ENCODE measurements around the gene PFKFB1. TPM values are rescaled to one million over a fixed set of nuclear protein-coding genes. Genes with fewer than 3 reads are reported as not detected.
A peak's percentile ranks its signal among the peaks of the same experiment; 100 is the strongest.

The PFKFB1 gene
- total RNA-seq, 1 experiment from 2014 or later = 0.31 TPM

DNA sequence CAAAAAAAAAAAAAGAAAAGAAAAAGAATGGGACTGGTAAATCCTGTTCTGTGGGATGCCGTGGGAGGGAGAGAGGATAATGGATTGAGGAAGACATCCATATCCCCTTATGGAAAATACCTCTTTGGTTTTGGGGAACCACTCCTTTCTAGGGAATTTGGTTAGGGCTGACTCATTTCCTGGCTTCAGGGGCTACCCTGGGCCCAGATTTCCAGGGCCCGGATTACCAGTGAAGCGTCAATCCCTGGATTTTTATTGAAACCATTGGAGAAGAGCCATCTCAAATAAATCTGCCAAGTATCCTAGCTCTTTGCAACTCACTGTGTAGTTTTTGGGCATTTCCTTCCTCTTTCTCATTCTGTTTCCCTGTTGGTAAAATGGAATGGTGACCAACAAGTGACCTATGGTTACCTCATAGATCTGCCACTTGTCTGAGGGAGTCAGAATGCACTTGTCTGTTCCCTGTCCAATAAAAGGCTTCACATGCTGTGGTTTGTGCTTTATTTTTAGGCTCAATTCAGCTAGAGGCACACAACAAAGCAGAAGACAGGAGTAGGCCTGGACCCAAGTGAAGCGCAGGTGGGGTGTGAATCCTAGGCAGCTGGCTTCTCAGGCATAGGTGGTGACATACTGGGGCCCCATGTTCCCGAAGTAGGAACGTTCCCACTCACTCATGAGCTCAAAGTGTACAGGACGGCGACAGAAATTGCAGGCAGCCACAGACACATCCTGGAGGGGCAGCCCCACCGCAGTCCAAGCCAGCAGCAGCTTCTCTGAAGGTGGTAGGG lies 14.8 kb upstream of the PFKFB1 start:
- BruUV-seq (replicated peaks) = no TSS peak
- H3K4me3 Mint-ChIP-seq (ENCODE audit: low read depth, unreplicated experiment) = no peak overlapping the region

DNA sequence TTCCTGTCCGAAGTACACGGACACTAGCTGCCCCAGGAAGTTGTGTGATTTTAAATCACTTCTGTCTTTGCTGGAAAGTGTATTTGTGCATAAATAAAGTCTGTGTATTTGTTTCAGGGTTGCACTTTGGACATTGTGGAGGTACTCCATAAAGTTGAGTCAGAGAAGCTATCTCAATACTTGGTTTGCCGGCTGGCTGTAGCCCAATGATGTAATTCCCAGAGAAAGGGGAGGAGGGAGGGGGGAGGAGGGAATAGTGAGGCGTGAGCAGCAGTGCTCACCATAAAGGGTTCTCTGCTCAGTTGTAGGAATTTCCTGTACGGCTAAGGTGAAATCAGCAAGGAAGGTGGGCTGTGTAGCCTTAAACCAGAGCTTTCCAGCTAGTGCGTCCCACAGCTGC lies 13.7 kb upstream of the PFKFB1 start:
- Mint-ChIP-seq H3K36me3 (ENCODE audit: insufficient read depth, unreplicated experiment) (peaks cover 10% of the 10 kb centered on the region), H3K27ac (ENCODE audit: unreplicated experiment) (peak overlapping the region; percentile 73), H3K27me3 (ENCODE audit: unreplicated experiment) (no peaks in the 10 kb centered on the region), H3K4me3 (ENCODE audit: low read depth, unreplicated experiment) (peak overlapping the region; percentile 27), H3K9me3 (ENCODE audit: low read depth, unreplicated experiment) (no peaks in the 10 kb centered on the region), H3K4me1 (ENCODE audit: low read depth, unreplicated experiment) (peaks cover 34% of the 10 kb centered on the region)
- DNase-seq = no peak
- no TSS peak for BruUV-seq (replicated peaks)
- CTCF ChIA-PET = interaction anchor here (1.2 kb wide), 1 partner anchor 12 kb away, joined by 3 read pairs; no protein-coding TSS in a partner anchor
- intact Hi-C loops (cut with micrococcal nuclease; ENCODE audit: unreplicated experiment) = loop anchor here (10.0 kb wide), 1 partner anchor 113 kb away; no protein-coding TSS in a partner anchor
- TF ChIP-seq, protein P1, sequence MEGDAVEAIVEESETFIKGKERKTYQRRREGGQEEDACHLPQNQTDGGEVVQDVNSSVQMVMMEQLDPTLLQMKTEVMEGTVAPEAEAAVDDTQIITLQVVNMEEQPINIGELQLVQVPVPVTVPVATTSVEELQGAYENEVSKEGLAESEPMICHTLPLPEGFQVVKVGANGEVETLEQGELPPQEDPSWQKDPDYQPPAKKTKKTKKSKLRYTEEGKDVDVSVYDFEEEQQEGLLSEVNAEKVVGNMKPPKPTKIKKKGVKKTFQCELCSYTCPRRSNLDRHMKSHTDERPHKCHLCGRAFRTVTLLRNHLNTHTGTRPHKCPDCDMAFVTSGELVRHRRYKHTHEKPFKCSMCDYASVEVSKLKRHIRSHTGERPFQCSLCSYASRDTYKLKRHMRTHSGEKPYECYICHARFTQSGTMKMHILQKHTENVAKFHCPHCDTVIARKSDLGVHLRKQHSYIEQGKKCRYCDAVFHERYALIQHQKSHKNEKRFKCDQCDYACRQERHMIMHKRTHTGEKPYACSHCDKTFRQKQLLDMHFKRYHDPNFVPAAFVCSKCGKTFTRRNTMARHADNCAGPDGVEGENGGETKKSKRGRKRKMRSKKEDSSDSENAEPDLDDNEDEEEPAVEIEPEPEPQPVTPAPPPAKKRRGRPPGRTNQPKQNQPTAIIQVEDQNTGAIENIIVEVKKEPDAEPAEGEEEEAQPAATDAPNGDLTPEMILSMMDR (IDR thresholded peaks at IDR 0.05; ENCODE audit: unreplicated experiment) = no peak

More for the DNA sequence above, 14.8 kb upstream of the PFKFB1 start:
- intact Hi-C loops (cut with micrococcal nuclease; ENCODE audit: unreplicated experiment) = loop anchor here (10.0 kb wide), 1 partner anchor 114 kb away; no protein-coding TSS in a partner anchor
- no peaks in the 10 kb centered on the region for H3K9me3 Mint-ChIP-seq (ENCODE audit: low read depth, unreplicated experiment)
- TF ChIP-seq, protein P1 (IDR thresholded peaks at IDR 0.05; ENCODE audit: unreplicated experiment) = no peak
- no peak for DNase-seq
- peak overlapping the region; percentile 64 for H3K27ac Mint-ChIP-seq (ENCODE audit: unreplicated experiment)
- CTCF ChIA-PET = no interaction called here
- peaks cover 31% of the 10 kb centered on the region for H3K4me1 Mint-ChIP-seq (ENCODE audit: low read depth, unreplicated experiment)
- no peaks in the 10 kb centered on the region for H3K27me3 Mint-ChIP-seq (ENCODE audit: unreplicated experiment)
- peaks cover 10% of the 10 kb centered on the region for H3K36me3 Mint-ChIP-seq (ENCODE audit: insufficient read depth, unreplicated experiment)

DNA sequence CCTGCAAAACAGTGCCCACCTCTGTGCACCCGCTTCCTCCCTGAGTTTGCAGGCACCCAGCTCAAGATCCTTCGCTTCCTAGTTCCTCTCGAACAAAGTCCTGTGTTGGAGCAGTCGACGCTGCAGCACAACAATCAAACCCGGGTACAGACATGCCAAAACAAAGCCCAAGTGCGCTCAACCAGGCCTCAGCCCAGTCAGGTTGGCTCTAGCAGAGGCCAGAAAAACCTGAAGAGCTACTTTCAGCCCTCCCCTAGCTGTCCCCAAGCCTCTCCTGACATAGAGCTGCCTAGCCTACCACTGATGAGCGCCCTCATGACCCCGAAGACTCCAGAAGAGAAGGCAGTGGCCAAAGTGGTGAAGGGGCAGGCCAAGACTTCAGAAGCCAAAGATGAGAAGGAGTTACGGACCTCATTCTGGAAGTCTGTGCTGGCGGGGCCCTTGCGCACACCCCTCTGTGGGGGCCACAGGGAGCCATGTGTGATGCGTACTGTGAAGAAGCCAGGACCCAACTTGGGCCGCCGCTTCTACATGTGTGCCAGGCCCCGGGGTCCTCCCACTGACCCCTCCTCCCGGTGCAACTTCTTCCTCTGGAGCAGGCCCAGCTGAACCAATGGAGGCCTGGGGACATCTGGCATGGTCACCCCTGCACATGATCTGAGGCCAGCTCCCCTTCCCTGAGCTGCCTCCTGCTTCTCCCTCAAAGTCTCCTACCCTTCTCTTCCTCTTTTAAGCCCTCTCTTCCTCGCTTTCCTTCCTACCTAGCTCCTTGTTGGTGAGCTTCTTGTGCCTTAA lies 13.0 kb upstream of the PFKFB1 start:
- intact Hi-C loops (cut with micrococcal nuclease; ENCODE audit: unreplicated experiment) = loop anchor here (10.0 kb wide), 1 partner anchor 112 kb away; no protein-coding TSS in a partner anchor
- Mint-ChIP-seq H3K36me3 (ENCODE audit: insufficient read depth, unreplicated experiment) (peaks cover 10% of the 10 kb centered on the region), H3K4me3 (ENCODE audit: low read depth, unreplicated experiment) (peak overlapping the region; percentile 27), H3K4me1 (ENCODE audit: low read depth, unreplicated experiment) (peaks cover 34% of the 10 kb centered on the region), H3K27ac (ENCODE audit: unreplicated experiment) (peak overlapping the region; percentile 73), H3K9me3 (ENCODE audit: low read depth, unreplicated experiment) (no peaks in the 10 kb centered on the region), H3K27me3 (ENCODE audit: unreplicated experiment) (no peaks in the 10 kb centered on the region)
- BruUV-seq (replicated peaks) = no TSS peak
- TF ChIP-seq, protein P1 (IDR thresholded peaks at IDR 0.05; ENCODE audit: unreplicated experiment) = no peak
- DNase-seq = no peak
- CTCF ChIA-PET = interaction anchor here (1.2 kb wide), 1 partner anchor 11 kb away, joined by 3 read pairs; no protein-coding TSS in a partner anchor

DNA sequence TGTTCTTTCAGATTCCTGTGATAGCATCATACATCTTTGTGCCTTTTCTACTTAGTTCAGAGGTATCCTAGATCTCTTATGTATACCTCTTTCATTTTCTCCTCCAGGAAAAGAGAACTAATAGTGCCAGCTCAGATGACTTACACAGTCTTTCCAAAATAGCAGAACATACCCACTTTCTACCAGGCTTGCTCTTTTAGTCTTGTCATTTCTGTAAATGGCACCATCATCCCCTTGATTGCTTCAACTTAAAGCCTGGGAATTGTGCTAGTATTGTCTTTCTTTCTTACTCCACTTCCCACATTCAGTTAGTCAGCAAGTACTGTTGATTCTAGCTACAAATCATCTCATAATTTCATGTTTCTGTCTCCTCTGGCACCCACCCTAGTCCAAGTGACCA lies 11.3 kb upstream of the PFKFB1 start:
- Mint-ChIP-seq H3K27ac (ENCODE audit: unreplicated experiment) (no peak overlapping the region), H3K27me3 (ENCODE audit: unreplicated experiment) (no peaks in the 10 kb centered on the region), H3K9me3 (ENCODE audit: low read depth, unreplicated experiment) (no peaks in the 10 kb centered on the region), H3K36me3 (ENCODE audit: insufficient read depth, unreplicated experiment) (peaks cover 23% of the 10 kb centered on the region), H3K4me1 (ENCODE audit: low read depth, unreplicated experiment) (peaks cover 34% of the 10 kb centered on the region), H3K4me3 (ENCODE audit: low read depth, unreplicated experiment) (no peak overlapping the region)
- CTCF ChIA-PET = no interaction called here
- intact Hi-C loops (cut with micrococcal nuclease; ENCODE audit: unreplicated experiment) = loop anchor here (10.0 kb wide), 1 partner anchor 110 kb away; no protein-coding TSS in a partner anchor
- DNase-seq = no peak
- BruUV-seq (replicated peaks) = no TSS peak
- TF ChIP-seq, protein P1 (IDR thresholded peaks at IDR 0.05; ENCODE audit: unreplicated experiment) = no peak

Data from Calu3 (cell line).